HG03103 (cell line): Measurements from ENCODE around the gene CFAP97D2.
"Not testable (repeated sequence)": the region's sequence is repeated elsewhere in the genome, so short reads cannot be mapped to it uniquely, and the experiment has no call there.

Experiments used
- ATAC-seq: cut with Tn5 transposase; IDR thresholded peaks from one replicate; pipeline ENCODE4 v1.9.1; 2021; ENCODE audit warnings: low read depth; ENCODE audit not compliant: unreplicated experiment

The CFAP97D2 gene

GRCh38 chr13:114260814-114261213 lies 81.8 kb downstream of the CFAP97D2 start:
- ATAC-seq: no peak

GRCh38 chr13:114261328-114261965 lies 82.4 kb downstream of the CFAP97D2 start:
- no peak for ATAC-seq

- no peak for ATAC-seq
These were observed 84.5 kb downstream of the CFAP97D2 start for GRCh38 chr13:114263578-114263977.

GRCh38 chr13:114264313-114264712 lies 85.3 kb downstream of the CFAP97D2 start:
- ATAC-seq: not testable (repeated sequence)

- no peak for ATAC-seq
These were observed 86.0 kb downstream of the CFAP97D2 start for GRCh38 chr13:114264886-114265611.

GRCh38 chr13:114266241-114266640 lies 87.2 kb downstream of the CFAP97D2 start:
- ATAC-seq: no peak

- no peak for ATAC-seq
These were observed 89.6 kb downstream of the CFAP97D2 start for GRCh38 chr13:114268344-114269280.

- ATAC-seq: no peak
These were observed 90.3 kb downstream of the CFAP97D2 start for GRCh38 chr13:114269281-114269770.
